Gastroesophageal sphincter (tissue), 4 donors: Measurements from ENCODE around the gene PLP1. TPM values are rescaled to one million over a fixed set of nuclear protein-coding genes. Genes with fewer than 3 reads are reported as not detected.

Experiments
- ATAC-seq: fragments of 150-250 bp; one replicate; pipeline ENCODE4 v1.9.1; 2016; ENCODE audit warnings: mild to moderate bottlenecking, moderate library complexity
- H3K27ac ChIP-seq, 4 donors: fragments of 200-600 bp; sonication (generic) in 3 of 4; 1 replicate in 3 of 4; 2 replicates in 1 of 4; pipeline ENCODE4 v1.5.1; 2016 to 2019
- H3K27me3 ChIP-seq: fragments of 200-600 bp; sonication (generic); one replicate; pipeline ENCODE4 v1.5.1; 2019
- H3K36me3 ChIP-seq, 2 donors: fragments of 200-600 bp; sonication (generic); one replicate each; pipeline ENCODE4 v1.5.1; 2019; ENCODE audit warnings: control low read depth in 1 of 2
- H3K4me1 ChIP-seq, 3 donors: fragments of 200-600 bp; sonication (generic); 1 replicate in 2 of 3; 2 replicates in 1 of 3; pipeline ENCODE4 v1.5.1; 2016 to 2019; ENCODE audit warnings: control low read depth in 2 of 3
- H3K4me3 ChIP-seq, 2 donors: fragments of 200-600 bp; sonication (generic); one replicate each; pipeline ENCODE4 v1.5.1; 2019; ENCODE audit warnings: mild to moderate bottlenecking in 1 of 2, moderate library complexity in 1 of 2
- H3K9me3 ChIP-seq, 3 donors: fragments of 200-600 bp; sonication (generic); one replicate each; pipeline ENCODE4 v1.5.1; 2017 to 2019; ENCODE audit warnings: control low read depth in 2 of 3
- CTCF ChIP-seq, 4 experiments: fragments of 200-600 bp in 2 of 4; fragments of 450-650 bp in 2 of 4; sonication (generic) in 1 of 4; IDR thresholded peaks; one replicate each; pipeline ENCODE4 v1.5.1; 2017 to 2019; ENCODE audit warnings: antibody characterized with exemption in 4 of 4, mild to moderate bottlenecking in 2 of 4, moderate library complexity in 2 of 4
- EP300 ChIP-seq: sonication (generic); formaldehyde crosslinking; IDR thresholded peaks from one replicate; pipeline ENCODE4 v1.6.1; 2017; ENCODE audit warnings: antibody characterized with exemption, mild to moderate bottlenecking
- POLR2A ChIP-seq, 2 donors: fragments of 450-650 bp; IDR thresholded peaks; one replicate each; pipeline ENCODE4 v1.6.1; 2017; ENCODE audit warnings: antibody characterized with exemption in 2 of 2, mild to moderate bottlenecking in 2 of 2, moderate library complexity in 1 of 2
- POLR2AphosphoS5 ChIP-seq: sonication (generic); formaldehyde crosslinking; IDR thresholded peaks from one replicate; pipeline ENCODE4 v1.6.1; 2017; ENCODE audit warnings: antibody characterized with exemption
- WGBS, 2 donors: methylation state at CpG; one replicate each; pipeline ENCODE4 v1.1.5; 2018; ENCODE audit warnings: low coverage in 1 of 2; 5-methylcytosine and 5-hydroxymethylcytosine counted together
- total RNA-seq, 4 donors: library from RNA; depleted of rRNA; stranded (reverse); fragments of >200 nt; gene quantifications; one replicate each; pipeline ENCODE4 v1.1.0, GENCODE V29; 2016

PLP1 gene
- total RNA-seq, 4 donors from 2014 or later, result 20.3 to 51.5 (median 33.0) TPM

- ATAC-seq, result no peak
- H3K27ac ChIP-seq, result peak overlapping the region in 2 of 4 donors; percentile 22 to 24
- H3K9me3 ChIP-seq, result no peaks in the 10 kb centered on the region
- no peak for TF ChIP-seq EP300
- peaks cover 0 to 28% (median 0%) of the 10 kb centered on the region in 3 donors for H3K4me1 ChIP-seq
- H3K27me3 ChIP-seq, result no peaks in the 10 kb centered on the region
- H3K36me3 ChIP-seq, result no peaks in the 10 kb centered on the region
- H3K4me3 ChIP-seq, result no peak overlapping the region
- 17 to 33% methylated on average over 1 of the region's 3 CpGs for WGBS, 2 donors
Observed at GRCh38 chrX:103783196-103783595, 6.6 kb downstream of the PLP1 start.

GRCh38 chrX:103783971-103784370 is 7.3 kb downstream of the PLP1 start:
- H3K9me3 ChIP-seq, result no peaks in the 10 kb centered on the region
- H3K27me3 ChIP-seq, result no peaks in the 10 kb centered on the region
- ATAC-seq, result no peak
- no peak overlapping the region for H3K4me3 ChIP-seq
- H3K27ac ChIP-seq, result peak overlapping the region in 1 of 4 donors; percentile 24
- 33 to 51% methylated on average over 1 to 2 of the region's 2 CpGs for WGBS, 2 donors
- H3K4me1 ChIP-seq, result peaks cover 0 to 26% (median 0%) of the 10 kb centered on the region in 3 donors
- TF ChIP-seq POLR2A (IDR thresholded peaks at IDR 0.05) (no peak), POLR2AphosphoS5 (no peak), CTCF (IDR thresholded peaks at IDR 0.05) (no peak), EP300 (no peak)
- H3K36me3 ChIP-seq, result no peaks in the 10 kb centered on the region

GRCh38 chrX:103789004-103789403 is 12.4 kb downstream of the PLP1 start:
- H3K4me3 ChIP-seq, result no peak overlapping the region
- no peak for ATAC-seq
- no peaks in the 10 kb centered on the region for H3K9me3 ChIP-seq
- H3K4me1 ChIP-seq, result no peaks in the 10 kb centered on the region
- no peak overlapping the region for H3K27ac ChIP-seq
- H3K36me3 ChIP-seq, result no peaks in the 10 kb centered on the region
- H3K27me3 ChIP-seq, result no peaks in the 10 kb centered on the region
- TF ChIP-seq CTCF (IDR thresholded peaks at IDR 0.05) (no peak), POLR2AphosphoS5 (no peak), POLR2A (IDR thresholded peaks at IDR 0.05) (no peak), EP300 (no peak)

- Histone ChIP-seq H3K9me3 (no peaks in the 10 kb centered on the region), H3K27me3 (no peaks in the 10 kb centered on the region), H3K36me3 (no peaks in the 10 kb centered on the region), H3K4me3 (no peak overlapping the region), H3K27ac (no peak overlapping the region), H3K4me1 (no peaks in the 10 kb centered on the region)
- 48 to 75% methylated on average over 1 to 2 of the region's 4 CpGs for WGBS, 2 donors
- no peak for TF ChIP-seq CTCF (IDR thresholded peaks at IDR 0.05)
- no peak for TF ChIP-seq POLR2A (IDR thresholded peaks at IDR 0.05)
- TF ChIP-seq EP300, result no peak
- no peak for TF ChIP-seq POLR2AphosphoS5
- no peak for ATAC-seq
Observed at GRCh38 chrX:103791228-103791627, 14.6 kb downstream of the PLP1 start.

GRCh38 chrX:103791826-103792485 is 15.3 kb downstream of the PLP1 start:
- 73 to 87% methylated on average over 1 to 2 of the region's 2 CpGs for WGBS, 2 donors
- no peaks in the 10 kb centered on the region for H3K9me3 ChIP-seq
- no peaks in the 10 kb centered on the region for H3K4me1 ChIP-seq
- no peak for ATAC-seq
- no peak for TF ChIP-seq POLR2AphosphoS5
- TF ChIP-seq EP300, result no peak
- TF ChIP-seq CTCF (IDR thresholded peaks at IDR 0.05), result no peak
- no peak for TF ChIP-seq POLR2A (IDR thresholded peaks at IDR 0.05)
- no peak overlapping the region for H3K27ac ChIP-seq
- H3K27me3 ChIP-seq, result no peaks in the 10 kb centered on the region
- H3K36me3 ChIP-seq, result no peaks in the 10 kb centered on the region
- H3K4me3 ChIP-seq, result no peak overlapping the region
